ENCODE measurements around the gene SLC6A5.

DNA sequence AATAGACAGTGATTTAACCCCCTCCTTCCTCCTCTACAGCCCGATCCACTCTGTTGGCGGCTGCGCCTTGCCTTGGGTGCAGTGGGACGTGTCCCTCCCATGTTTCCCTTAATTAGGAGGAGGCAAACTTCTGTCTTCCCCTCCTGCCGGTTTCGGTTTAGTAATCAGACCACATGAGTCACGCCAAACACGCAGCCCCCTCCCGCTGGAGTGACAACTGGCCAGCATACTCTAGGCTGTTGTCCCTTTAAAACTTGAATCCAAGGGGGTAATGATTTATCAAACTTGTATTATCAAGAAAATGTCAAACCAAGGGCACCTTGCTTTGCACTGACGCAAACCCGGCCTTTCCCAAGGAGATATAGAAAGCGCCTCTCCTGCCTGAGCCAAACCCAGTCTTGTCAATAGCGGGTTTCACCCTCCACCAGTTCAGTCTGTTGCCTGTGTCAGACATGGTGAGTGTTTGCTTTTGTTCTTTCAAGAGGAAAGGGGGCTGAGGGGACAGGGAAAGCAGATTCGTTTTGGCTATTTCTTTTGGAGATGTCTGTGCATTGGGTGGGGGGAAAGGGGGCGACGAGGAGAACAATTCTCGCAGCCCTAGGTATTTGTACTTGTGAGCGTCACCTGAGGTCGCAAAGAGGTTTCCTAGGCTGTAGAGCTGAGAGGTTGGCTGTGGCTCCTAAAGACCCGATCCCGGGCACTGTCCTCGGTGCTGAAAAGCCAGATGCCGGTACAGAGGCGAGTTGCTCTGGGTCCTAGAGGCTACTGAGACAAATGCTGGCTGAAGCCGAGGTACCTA, at the start of gene SLC6A5:
- no peak for TF ChIP-seq CTCF (IDR thresholded peaks at IDR 0.05; ENCODE audit: low read length)
- TF ChIP-seq EZH2 (IDR thresholded peaks at IDR 0.05; ENCODE audit: borderline replicate concordance, low read length) = no peak

All from OCI-LY1 (cell line).